Progenitor cell of endocrine pancreas (in vitro differentiated cells): ENCODE data around the gene MIGA2. TPM values are rescaled to one million over a fixed set of nuclear protein-coding genes. Genes with fewer than 3 reads are reported as not detected.
A peak's percentile ranks its signal among the peaks of the same experiment; 100 is the strongest.

Experiments used
- DNase-seq: peaks from one replicate; pipeline ENCODE4 v3.0.0; 2021; ENCODE audit warnings: low spot score; ENCODE audit not compliant: unreplicated experiment
- H3K27ac Mint-ChIP-seq: 2 replicates; pipeline ENCODE4 v1.8.0; 2021; ENCODE audit warnings: mild to moderate bottlenecking, moderate library complexity, mixed read lengths
- H3K27me3 Mint-ChIP-seq: 2 replicates; pipeline ENCODE4 v1.8.0; 2021; ENCODE audit warnings: mixed read lengths
- H3K36me3 Mint-ChIP-seq: 2 replicates; pipeline ENCODE4 v1.8.0; 2022; ENCODE audit warnings: mixed read lengths; ENCODE audit not compliant: insufficient read depth
- H3K4me1 Mint-ChIP-seq: 2 replicates; pipeline ENCODE4 v1.8.0; 2021; ENCODE audit warnings: low read depth, mixed read lengths
- H3K4me3 Mint-ChIP-seq: 2 replicates; pipeline ENCODE4 v1.8.0; 2021; ENCODE audit warnings: low read depth, mild to moderate bottlenecking, moderate library complexity, mixed read lengths
- H3K9me3 Mint-ChIP-seq: 2 replicates; pipeline ENCODE4 v1.8.0; 2021; ENCODE audit warnings: low read depth, mixed read lengths
- CTCF ChIP-seq: fragments of 200-600 bp; sonication (generic); IDR thresholded peaks from one replicate; pipeline ENCODE4 v1.5.0; 2021; ENCODE audit warnings: antibody characterized with exemption, mild to moderate bottlenecking; ENCODE audit not compliant: unreplicated experiment
- total RNA-seq: library from RNA; stranded (reverse); gene quantifications from 2 replicates; pipeline ENCODE4 v1.2.1, GENCODE V29; 2021

The MIGA2 gene
- total RNA-seq, 1 donor from 2014 or later: 45.4 TPM

- no peak for TF ChIP-seq CTCF
- Mint-ChIP-seq H3K27me3 (no peaks in the 10 kb centered on the region), H3K27ac (no peak overlapping the region), H3K36me3 (peaks cover 7% of the 10 kb centered on the region), H3K9me3 (no peaks in the 10 kb centered on the region), H3K4me1 (no peaks in the 10 kb centered on the region), H3K4me3 (no peak overlapping the region)
- no peak for DNase-seq
These were observed 27.9 kb upstream of the MIGA2 start for GRCh38 chr9:129008469-129008965.

GRCh38 chr9:129008986-129009583 is 27.3 kb upstream of the MIGA2 start:
- Mint-ChIP-seq H3K36me3 (peaks cover 7% of the 10 kb centered on the region), H3K27me3 (no peaks in the 10 kb centered on the region), H3K9me3 (no peaks in the 10 kb centered on the region), H3K27ac (no peak overlapping the region), H3K4me1 (no peaks in the 10 kb centered on the region), H3K4me3 (no peak overlapping the region)
- no peak for DNase-seq
- TF ChIP-seq CTCF: no peak

GRCh38 chr9:129009584-129010141 is 26.8 kb upstream of the MIGA2 start:
- H3K27ac Mint-ChIP-seq: peak overlapping the region; percentile 80
- no peak for DNase-seq
- peaks cover 7% of the 10 kb centered on the region for H3K36me3 Mint-ChIP-seq
- no peaks in the 10 kb centered on the region for H3K4me1 Mint-ChIP-seq
- no peaks in the 10 kb centered on the region for H3K27me3 Mint-ChIP-seq
- TF ChIP-seq CTCF: no peak
- no peak overlapping the region for H3K4me3 Mint-ChIP-seq
- H3K9me3 Mint-ChIP-seq: no peaks in the 10 kb centered on the region

- no peak for DNase-seq
- peaks cover 10% of the 10 kb centered on the region for H3K36me3 Mint-ChIP-seq
- no peaks in the 10 kb centered on the region for H3K4me1 Mint-ChIP-seq
- H3K9me3 Mint-ChIP-seq: no peaks in the 10 kb centered on the region
- H3K27me3 Mint-ChIP-seq: no peaks in the 10 kb centered on the region
- TF ChIP-seq CTCF: no peak
- no peak overlapping the region for H3K27ac Mint-ChIP-seq
- no peak overlapping the region for H3K4me3 Mint-ChIP-seq
These were observed 26.0 kb upstream of the MIGA2 start for GRCh38 chr9:129010267-129010975.

- Mint-ChIP-seq H3K36me3 (peaks cover 13% of the 10 kb centered on the region), H3K27ac (peak overlapping the region; percentile 71), H3K4me1 (no peaks in the 10 kb centered on the region), H3K9me3 (no peaks in the 10 kb centered on the region), H3K27me3 (no peaks in the 10 kb centered on the region), H3K4me3 (no peak overlapping the region)
- TF ChIP-seq CTCF: no peak
- no peak for DNase-seq
These were observed 25.3 kb upstream of the MIGA2 start for GRCh38 chr9:129011170-129011569.
